HG03439 (cell line): ENCODE data around the gene NPDC1.
A peak's percentile ranks its signal among the peaks of the same experiment; 100 is the strongest.

Experiments
- ATAC-seq: cut with Tn5 transposase; IDR thresholded peaks from one replicate; pipeline ENCODE4 v1.9.1; 2021; ENCODE audit warnings: mild to moderate bottlenecking, moderate library complexity; ENCODE audit not compliant: unreplicated experiment

NPDC1 gene

GRCh38 chr9:137046088-137046787, at the start of gene NPDC1:
NPDC1 (minus strand) TSS chr9:137046177; CDS start chr9:137045989, 188 bp downstream.
- ATAC-seq, result peak; percentile 54

GRCh38 chr9:137089232-137089947, 43.4 kb upstream of the NPDC1 start:
- ATAC-seq, result no peak

GRCh38 chr9:137088121-137088520, 42.1 kb upstream of the NPDC1 start:
- no peak for ATAC-seq

- peak; percentile 2 for ATAC-seq
These were observed 41.5 kb upstream of the NPDC1 start for GRCh38 chr9:137087409-137087925.

GRCh38 chr9:137086531-137087408, 40.8 kb upstream of the NPDC1 start, which contains the start of gene MAN1B1:
MAN1B1 (plus strand) TSS chr9:137086985; CDS start chr9:137087000, 15 bp downstream.
- peak; percentile 78 for ATAC-seq

- ATAC-seq, result peak; percentile 13
These were observed 40.0 kb upstream of the NPDC1 start for GRCh38 chr9:137085920-137086530.

GRCh38 chr9:137084526-137084925, 38.5 kb upstream of the NPDC1 start:
- no peak for ATAC-seq

GRCh38 chr9:137083394-137084004, 37.5 kb upstream of the NPDC1 start:
- no peak for ATAC-seq

GRCh38 chr9:137082925-137083290, 36.9 kb upstream of the NPDC1 start:
- no peak for ATAC-seq

GRCh38 chr9:137082222-137082924, 36.4 kb upstream of the NPDC1 start:
- no peak for ATAC-seq

GRCh38 chr9:137080260-137081122, 34.5 kb upstream of the NPDC1 start:
- no peak for ATAC-seq

- no peak for ATAC-seq
These were observed 33.4 kb upstream of the NPDC1 start for GRCh38 chr9:137079401-137079787.

GRCh38 chr9:137078701-137079400, 32.9 kb upstream of the NPDC1 start:
- no peak for ATAC-seq

GRCh38 chr9:137077758-137078693, 32.0 kb upstream of the NPDC1 start:
- no peak for ATAC-seq

- ATAC-seq, result no peak
These were observed 31.2 kb upstream of the NPDC1 start, which contains the start of gene UAP1L1 for GRCh38 chr9:137077010-137077747. UAP1L1 (plus strand) TSS chr9:137077517; CDS start chr9:137077533, 16 bp downstream.

GRCh38 chr9:137076636-137077009, 30.6 kb upstream of the NPDC1 start:
- no peak for ATAC-seq
